Astrocyte (in vitro differentiated cells and primary cell): ENCODE results near the gene RTN4IP1. TPM values are rescaled to one million over a fixed set of nuclear protein-coding genes. Genes with fewer than 3 reads are reported as not detected.

Experiments
- DNase-seq: peaks from one replicate; pipeline ENCODE4 v3.0.0-alpha.2; 2010; ENCODE audit warnings: low read depth
- FAIRE-seq: peaks from 2 replicates; lab custom pipeline; 2011; peaks lifted over from hg19 to GRCh38; lab: Jason Lieb, UNC
- H2AFZ ChIP-seq: 2 replicates; pipeline ENCODE4 v1.6.0; 2012; ENCODE audit warnings: low read depth, low read length, inconsistent platforms
- H3K27ac ChIP-seq: 2 replicates; pipeline ENCODE4 v1.5.1; 2011; ENCODE audit warnings: low read depth, low read length, inconsistent platforms
- H3K27me3 ChIP-seq: 2 replicates; pipeline ENCODE4 v1.6.0; 2011; ENCODE audit warnings: low read length, inconsistent platforms; ENCODE audit not compliant: insufficient read depth
- H3K36me3 ChIP-seq: 2 replicates; pipeline ENCODE4 v1.5.1; 2011; ENCODE audit warnings: low read length, inconsistent platforms; ENCODE audit not compliant: insufficient read depth
- H3K4me1 ChIP-seq: 2 replicates; pipeline ENCODE4 v1.5.1; 2011; ENCODE audit warnings: low read length, inconsistent platforms; ENCODE audit not compliant: insufficient read depth
- H3K4me2 ChIP-seq: 2 replicates; pipeline ENCODE4 v1.6.0; 2012; ENCODE audit warnings: low read length, inconsistent platforms
- H3K4me3 ChIP-seq: 2 replicates; pipeline ENCODE4 v1.5.1; 2011; ENCODE audit warnings: low read depth, mild to moderate bottlenecking, low read length, inconsistent platforms; ENCODE audit not compliant: insufficient read depth
- H3K79me2 ChIP-seq: 2 replicates; pipeline ENCODE4 v1.6.0; 2012; ENCODE audit warnings: mild to moderate bottlenecking, low read length, inconsistent platforms; ENCODE audit not compliant: insufficient read depth
- H3K9ac ChIP-seq: 2 replicates; pipeline ENCODE4 v1.6.0; 2012; ENCODE audit warnings: mild to moderate bottlenecking, low read length, inconsistent platforms
- H3K9me3 ChIP-seq: 2 replicates; pipeline ENCODE4 v1.5.1; 2012; ENCODE audit warnings: low read depth, mild to moderate bottlenecking, low read length, inconsistent platforms; ENCODE audit not compliant: insufficient read depth
- H4K20me1 ChIP-seq: 2 replicates; pipeline ENCODE4 v1.6.0; 2012; ENCODE audit warnings: low read length, inconsistent platforms; ENCODE audit not compliant: insufficient read depth
- H3K27ac Mint-ChIP-seq: one replicate; pipeline ENCODE4 v1.8.0; 2021; ENCODE audit warnings: mild to moderate bottlenecking, mixed read lengths; ENCODE audit not compliant: unreplicated experiment
- H3K27me3 Mint-ChIP-seq: one replicate; pipeline ENCODE4 v1.8.0; 2021; ENCODE audit warnings: low read depth, mixed read lengths; ENCODE audit not compliant: unreplicated experiment
- H3K36me3 Mint-ChIP-seq: one replicate; pipeline ENCODE4 v1.8.0; 2021; ENCODE audit warnings: low read depth, mixed read lengths; ENCODE audit not compliant: unreplicated experiment
- H3K4me1 Mint-ChIP-seq: one replicate; pipeline ENCODE4 v1.8.0; 2021; ENCODE audit warnings: low read depth, mixed read lengths; ENCODE audit not compliant: unreplicated experiment
- H3K4me3 Mint-ChIP-seq: one replicate; pipeline ENCODE4 v1.8.0; 2021; ENCODE audit warnings: mild to moderate bottlenecking, moderate library complexity, mixed read lengths; ENCODE audit not compliant: unreplicated experiment
- H3K9me3 Mint-ChIP-seq: one replicate; pipeline ENCODE4 v1.8.0; 2021; ENCODE audit warnings: mild to moderate bottlenecking, mixed read lengths; ENCODE audit not compliant: unreplicated experiment
- EZH2 ChIP-seq: IDR thresholded peaks from 2 replicates; pipeline ENCODE4 v1.6.1; 2012; ENCODE audit warnings: mild to moderate bottlenecking, low read length, inconsistent platforms; ENCODE audit not compliant: insufficient read depth
- total RNA-seq: library from RNA; stranded (reverse); gene quantifications from 2 replicates; pipeline ENCODE4 v1.2.1, GENCODE V29; 2021
- TF ChIP-seq, protein P1 (sequence below): IDR thresholded peaks from 2 replicates; pipeline ENCODE4 v1.5.1; 2011; ENCODE audit warnings: low read depth, mild to moderate bottlenecking, inconsistent platforms, low read length, moderate library complexity; ENCODE audit not compliant: insufficient read depth

Gene RTN4IP1
- total RNA-seq, 1 donor from 2014 or later: 5.3 TPM

- H3K9me3 Mint-ChIP-seq: no peaks in the 10 kb centered on the region
- no peaks in the 10 kb centered on the region for H3K4me1 Mint-ChIP-seq
- Histone ChIP-seq H3K9me3 (no peaks in the 10 kb centered on the region), H3K79me2 (no peaks in the 10 kb centered on the region), H3K4me1 (no peaks in the 10 kb centered on the region), H3K36me3 (no peaks in the 10 kb centered on the region), H4K20me1 (no peaks in the 10 kb centered on the region), H2AFZ (no peak overlapping the region), H3K4me2 (no peak overlapping the region), H3K4me3 (no peak overlapping the region), H3K27me3 (no peaks in the 10 kb centered on the region), H3K27ac (no peak overlapping the region), H3K9ac (no peak overlapping the region)
- no peak for TF ChIP-seq EZH2
- TF ChIP-seq, protein P1, sequence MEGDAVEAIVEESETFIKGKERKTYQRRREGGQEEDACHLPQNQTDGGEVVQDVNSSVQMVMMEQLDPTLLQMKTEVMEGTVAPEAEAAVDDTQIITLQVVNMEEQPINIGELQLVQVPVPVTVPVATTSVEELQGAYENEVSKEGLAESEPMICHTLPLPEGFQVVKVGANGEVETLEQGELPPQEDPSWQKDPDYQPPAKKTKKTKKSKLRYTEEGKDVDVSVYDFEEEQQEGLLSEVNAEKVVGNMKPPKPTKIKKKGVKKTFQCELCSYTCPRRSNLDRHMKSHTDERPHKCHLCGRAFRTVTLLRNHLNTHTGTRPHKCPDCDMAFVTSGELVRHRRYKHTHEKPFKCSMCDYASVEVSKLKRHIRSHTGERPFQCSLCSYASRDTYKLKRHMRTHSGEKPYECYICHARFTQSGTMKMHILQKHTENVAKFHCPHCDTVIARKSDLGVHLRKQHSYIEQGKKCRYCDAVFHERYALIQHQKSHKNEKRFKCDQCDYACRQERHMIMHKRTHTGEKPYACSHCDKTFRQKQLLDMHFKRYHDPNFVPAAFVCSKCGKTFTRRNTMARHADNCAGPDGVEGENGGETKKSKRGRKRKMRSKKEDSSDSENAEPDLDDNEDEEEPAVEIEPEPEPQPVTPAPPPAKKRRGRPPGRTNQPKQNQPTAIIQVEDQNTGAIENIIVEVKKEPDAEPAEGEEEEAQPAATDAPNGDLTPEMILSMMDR: no peak
- H3K27me3 Mint-ChIP-seq: no peaks in the 10 kb centered on the region
- H3K27ac Mint-ChIP-seq: no peak overlapping the region
- no peak for DNase-seq
- H3K36me3 Mint-ChIP-seq: no peaks in the 10 kb centered on the region
- FAIRE-seq: no peak
- H3K4me3 Mint-ChIP-seq: no peak overlapping the region
Observed at GRCh38 chr6:106600329-106600728, 29.0 kb downstream of the RTN4IP1 start.

- no peaks in the 10 kb centered on the region for H3K36me3 Mint-ChIP-seq
- no peaks in the 10 kb centered on the region for H3K9me3 Mint-ChIP-seq
- H3K27me3 Mint-ChIP-seq: no peaks in the 10 kb centered on the region
Observed at GRCh38 chr6:106599440-106599839, 29.9 kb downstream of the RTN4IP1 start.

More at GRCh38 chr6:106599440-106599839, 29.9 kb downstream of the RTN4IP1 start:
- TF ChIP-seq, protein P1: no peak
- no peak for TF ChIP-seq EZH2
- H3K36me3 ChIP-seq: no peaks in the 10 kb centered on the region
- H3K27ac ChIP-seq: no peak overlapping the region
- H3K9me3 ChIP-seq: no peaks in the 10 kb centered on the region
- no peak overlapping the region for H2AFZ ChIP-seq
- H3K4me3 ChIP-seq: no peak overlapping the region
- FAIRE-seq: no peak
- no peak overlapping the region for H3K9ac ChIP-seq
- Mint-ChIP-seq H3K4me1 (peaks cover 3% of the 10 kb centered on the region), H3K4me3 (no peak overlapping the region), H3K27ac (no peak overlapping the region)
- no peak for DNase-seq
- no peaks in the 10 kb centered on the region for H3K27me3 ChIP-seq
- H3K79me2 ChIP-seq: no peaks in the 10 kb centered on the region
- no peak overlapping the region for H3K4me2 ChIP-seq
- H4K20me1 ChIP-seq: no peaks in the 10 kb centered on the region
- no peaks in the 10 kb centered on the region for H3K4me1 ChIP-seq
